ENCODE results near the gene KCNIP3. TPM values are rescaled to one million over a fixed set of nuclear protein-coding genes. Genes with fewer than 3 reads are reported as not detected.

Gene KCNIP3
- total and polyA plus RNA-seq, 9 of the 15 experiments (the other 6 are each of a cell fraction or from before 2014, with no cell fraction given), result 0.04 TPM; not detected in 8

DNA sequence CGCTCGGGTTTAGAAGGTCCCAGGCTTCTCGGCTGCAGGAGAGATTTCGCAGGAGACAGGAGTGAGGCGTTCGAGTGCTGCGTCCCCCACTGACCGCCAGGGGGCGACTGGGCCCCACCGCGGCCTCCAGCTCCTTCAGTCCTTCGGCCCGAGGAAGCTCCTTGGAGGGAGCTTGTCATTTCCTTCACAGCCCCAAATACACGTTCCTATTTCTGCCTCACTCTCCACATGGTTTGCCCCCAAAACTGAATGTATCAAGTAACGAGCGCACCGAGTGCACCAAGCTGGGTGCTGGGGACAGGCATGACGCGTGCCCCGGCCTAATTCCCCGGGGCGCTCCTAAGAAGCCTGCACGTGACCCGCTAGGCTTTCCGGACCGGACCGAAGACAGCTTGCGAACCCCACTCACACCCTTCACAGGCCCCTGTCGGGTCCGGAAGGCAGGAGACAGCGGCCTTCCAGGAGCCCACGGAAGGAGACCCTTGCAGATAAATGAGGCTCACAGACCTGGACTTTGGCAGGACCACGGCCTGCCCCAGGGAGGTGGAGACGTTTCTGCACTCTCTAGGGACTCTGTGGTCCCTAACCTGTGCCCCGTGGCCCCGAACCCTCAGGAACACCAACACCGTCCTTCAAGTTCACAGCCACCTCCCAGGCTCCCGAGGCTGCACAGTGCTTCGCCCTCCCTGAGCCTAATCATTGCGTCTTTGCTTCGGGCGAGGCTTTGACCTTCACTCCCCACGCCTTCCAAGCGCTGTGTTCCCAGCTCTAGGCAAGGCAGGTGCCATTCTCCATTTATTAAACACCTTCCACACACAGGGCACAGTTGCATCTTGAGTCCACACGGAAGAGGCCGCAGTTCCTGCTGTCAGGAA lies 92.3 kb downstream of the KCNIP3 start (continued):
- TF ChIP-seq, protein P1, sequence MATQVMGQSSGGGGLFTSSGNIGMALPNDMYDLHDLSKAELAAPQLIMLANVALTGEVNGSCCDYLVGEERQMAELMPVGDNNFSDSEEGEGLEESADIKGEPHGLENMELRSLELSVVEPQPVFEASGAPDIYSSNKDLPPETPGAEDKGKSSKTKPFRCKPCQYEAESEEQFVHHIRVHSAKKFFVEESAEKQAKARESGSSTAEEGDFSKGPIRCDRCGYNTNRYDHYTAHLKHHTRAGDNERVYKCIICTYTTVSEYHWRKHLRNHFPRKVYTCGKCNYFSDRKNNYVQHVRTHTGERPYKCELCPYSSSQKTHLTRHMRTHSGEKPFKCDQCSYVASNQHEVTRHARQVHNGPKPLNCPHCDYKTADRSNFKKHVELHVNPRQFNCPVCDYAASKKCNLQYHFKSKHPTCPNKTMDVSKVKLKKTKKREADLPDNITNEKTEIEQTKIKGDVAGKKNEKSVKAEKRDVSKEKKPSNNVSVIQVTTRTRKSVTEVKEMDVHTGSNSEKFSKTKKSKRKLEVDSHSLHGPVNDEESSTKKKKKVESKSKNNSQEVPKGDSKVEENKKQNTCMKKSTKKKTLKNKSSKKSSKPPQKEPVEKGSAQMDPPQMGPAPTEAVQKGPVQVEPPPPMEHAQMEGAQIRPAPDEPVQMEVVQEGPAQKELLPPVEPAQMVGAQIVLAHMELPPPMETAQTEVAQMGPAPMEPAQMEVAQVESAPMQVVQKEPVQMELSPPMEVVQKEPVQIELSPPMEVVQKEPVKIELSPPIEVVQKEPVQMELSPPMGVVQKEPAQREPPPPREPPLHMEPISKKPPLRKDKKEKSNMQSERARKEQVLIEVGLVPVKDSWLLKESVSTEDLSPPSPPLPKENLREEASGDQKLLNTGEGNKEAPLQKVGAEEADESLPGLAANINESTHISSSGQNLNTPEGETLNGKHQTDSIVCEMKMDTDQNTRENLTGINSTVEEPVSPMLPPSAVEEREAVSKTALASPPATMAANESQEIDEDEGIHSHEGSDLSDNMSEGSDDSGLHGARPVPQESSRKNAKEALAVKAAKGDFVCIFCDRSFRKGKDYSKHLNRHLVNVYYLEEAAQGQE (IDR thresholded peaks at IDR 0.05; ENCODE audit: borderline replicate concordance), result peak; percentile 58
- TF ChIP-seq, protein P1 (CRISPR knock-in tag; IDR thresholded peaks at IDR 0.05; ENCODE audit: low read depth), result no peak
- TF ChIP-seq, protein P2, sequence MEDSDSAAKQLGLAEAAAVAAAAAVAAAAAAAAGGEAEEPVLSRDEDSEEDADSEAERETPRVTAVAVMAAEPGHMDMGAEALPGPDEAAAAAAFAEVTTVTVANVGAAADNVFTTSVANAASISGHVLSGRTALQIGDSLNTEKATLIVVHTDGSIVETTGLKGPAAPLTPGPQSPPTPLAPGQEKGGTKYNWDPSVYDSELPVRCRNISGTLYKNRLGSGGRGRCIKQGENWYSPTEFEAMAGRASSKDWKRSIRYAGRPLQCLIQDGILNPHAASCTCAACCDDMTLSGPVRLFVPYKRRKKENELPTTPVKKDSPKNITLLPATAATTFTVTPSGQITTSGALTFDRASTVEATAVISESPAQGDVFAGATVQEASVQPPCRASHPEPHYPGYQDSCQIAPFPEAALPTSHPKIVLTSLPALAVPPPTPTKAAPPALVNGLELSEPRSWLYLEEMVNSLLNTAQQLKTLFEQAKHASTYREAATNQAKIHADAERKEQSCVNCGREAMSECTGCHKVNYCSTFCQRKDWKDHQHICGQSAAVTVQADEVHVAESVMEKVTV (CRISPR knock-in tag; IDR thresholded peaks at IDR 0.05), result peak; percentile 35; the same call in 1 of the 2 replicates
- TF ChIP-seq RAD21 (CRISPR knock-in tag; conservative IDR thresholded peaks at IDR 0.05 in 1 of 2, IDR thresholded peaks at IDR 0.05 in 1 of 2) (peak; percentile 49 to 74), CREM (IDR thresholded peaks at IDR 0.05; ENCODE audit: low read depth) (0 out of 2 replicates have a peak, but pooled peaks have one; percentile 32), BRF1 (IDR thresholded peaks at IDR 0.05; ENCODE audit: borderline replicate concordance, extremely low read depth, insufficient read length) (no peak), RB1 (IDR thresholded peaks at IDR 0.05; ENCODE audit: low read depth) (peak; percentile 62; the same call in 1 of the 2 replicates), RBBP5 (IDR thresholded peaks at IDR 0.05; ENCODE audit: borderline replicate concordance, insufficient read depth, low read length, poor library complexity, severe bottlenecking) (no peak), HCFC1 (IDR thresholded peaks at IDR 0.05; ENCODE audit: low read depth, low read length) (peak; percentile 14; the same call in 1 of the 2 replicates), YY1 (IDR thresholded peaks at IDR 0.05; ENCODE audit: borderline replicate concordance in 1 of 3, control insufficient read depth in 1 of 3, extremely low read depth in 1 of 3, insufficient read depth in 3 of 3, insufficient read length in 1 of 3, insufficient replicate concordance in 2 of 3, low read depth in 1 of 3, low read length in 2 of 3) (peak in 1 of 3 experiments; percentile 21), SMC3 (conservative IDR thresholded peaks at IDR 0.05; ENCODE audit: insufficient read depth, low read depth, low read length) (peak; percentile 78; the same call in 1 of the 2 replicates), XRCC5 (IDR thresholded peaks at IDR 0.05; ENCODE audit: low read depth, low read length) (peak; percentile 42; the same call in 1 of the 2 replicates)
- TF ChIP-seq, protein P3, sequence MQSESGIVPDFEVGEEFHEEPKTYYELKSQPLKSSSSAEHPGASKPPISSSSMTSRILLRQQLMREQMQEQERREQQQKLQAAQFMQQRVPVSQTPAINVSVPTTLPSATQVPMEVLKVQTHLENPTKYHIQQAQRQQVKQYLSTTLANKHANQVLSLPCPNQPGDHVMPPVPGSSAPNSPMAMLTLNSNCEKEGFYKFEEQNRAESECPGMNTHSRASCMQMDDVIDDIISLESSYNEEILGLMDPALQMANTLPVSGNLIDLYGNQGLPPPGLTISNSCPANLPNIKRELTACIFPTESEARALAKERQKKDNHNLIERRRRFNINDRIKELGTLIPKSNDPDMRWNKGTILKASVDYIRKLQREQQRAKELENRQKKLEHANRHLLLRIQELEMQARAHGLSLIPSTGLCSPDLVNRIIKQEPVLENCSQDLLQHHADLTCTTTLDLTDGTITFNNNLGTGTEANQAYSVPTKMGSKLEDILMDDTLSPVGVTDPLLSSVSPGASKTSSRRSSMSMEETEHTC (IDR thresholded peaks at IDR 0.05), result no peak

Measured in K562 (cell line).